Fibroblast of lung (primary cell): ENCODE data around the gene CABP1. TPM values are rescaled to one million over a fixed set of nuclear protein-coding genes. Genes with fewer than 3 reads are reported as not detected.

ENCODE experiments used
- DNase-seq, 2 donors: peaks; one replicate each; pipeline versions ENCODE4 v3.0.0 to v3.0.0-alpha.2; 2010; ENCODE audit warnings: low read depth in 2 of 2
- H2AFZ ChIP-seq: 2 replicates; pipeline ENCODE4 v1.5.1; 2012; ENCODE audit warnings: low read length, control low read depth, inconsistent platforms
- H3K27ac ChIP-seq: 2 replicates; pipeline ENCODE4 v1.5.1; 2011; ENCODE audit warnings: low read length, control low read depth; ENCODE audit not compliant: insufficient read depth
- H3K27me3 ChIP-seq: 2 replicates; pipeline ENCODE4 v1.5.1; 2011; ENCODE audit warnings: mild to moderate bottlenecking, low read length; ENCODE audit not compliant: control insufficient read depth, insufficient read depth
- H3K36me3 ChIP-seq: 2 replicates; pipeline ENCODE4 v1.5.1; 2011; ENCODE audit warnings: low read length; ENCODE audit not compliant: control insufficient read depth, insufficient read depth
- H3K4me1 ChIP-seq: 2 replicates; pipeline ENCODE4 v1.5.1; 2011; ENCODE audit warnings: low read length; ENCODE audit not compliant: control insufficient read depth, insufficient read depth; ENCODE audit errors: extremely low read depth
- H3K4me2 ChIP-seq: 2 replicates; pipeline ENCODE4 v1.5.1; 2011; ENCODE audit warnings: low read length, control low read depth; ENCODE audit not compliant: insufficient read depth; ENCODE audit errors: extremely low read depth
- H3K4me3 ChIP-seq, 4 experiments: fragments of 200-600 bp in 1 of 4; sonication (generic) in 1 of 4; replicated peaks in 1 of 4; 2 replicates each; pipeline ENCODE4 v1.5.1; 2011 to 2016; ENCODE audit warnings: low read length in 4 of 4, low read depth in 3 of 4, mild to moderate bottlenecking in 3 of 4, control low read depth in 2 of 4, inconsistent platforms in 1 of 4, mixed read lengths in 1 of 4; ENCODE audit not compliant: insufficient read depth in 1 of 4; ENCODE audit errors: control extremely low read depth in 1 of 4
- H3K79me2 ChIP-seq: 2 replicates; pipeline ENCODE4 v1.5.1; 2012; ENCODE audit warnings: mild to moderate bottlenecking, low read length, inconsistent platforms; ENCODE audit not compliant: control insufficient read depth, insufficient read depth
- H3K9ac ChIP-seq: 2 replicates; pipeline ENCODE4 v1.5.1; 2011; ENCODE audit warnings: mild to moderate bottlenecking, low read length, control low read depth; ENCODE audit not compliant: insufficient read depth
- H3K9me3 ChIP-seq: 2 replicates; pipeline ENCODE4 v1.5.1; 2012; ENCODE audit warnings: low read depth, low read length; ENCODE audit not compliant: control insufficient read depth, insufficient read depth
- H4K20me1 ChIP-seq: 2 replicates; pipeline ENCODE4 v1.5.1; 2011; ENCODE audit warnings: low read length; ENCODE audit not compliant: control insufficient read depth, insufficient read depth; ENCODE audit errors: extremely low read depth
- CTCF ChIP-seq, 2 donors: IDR thresholded peaks in 1 of 2; conservative IDR thresholded peaks in 1 of 2; 1 replicate in 1 of 2; 2 replicates in 1 of 2; pipeline ENCODE4 v1.5.1; 2011 to 2012; ENCODE audit warnings: low read length in 2 of 2, control low read depth in 1 of 2, inconsistent platforms in 1 of 2, low read depth in 1 of 2, mild to moderate bottlenecking in 1 of 2
- EZH2 ChIP-seq: IDR thresholded peaks from 2 replicates; pipeline ENCODE4 v1.5.1; 2012; ENCODE audit warnings: low read length, control low read depth, mild to moderate bottlenecking; ENCODE audit errors: missing control alignments
- polyA plus RNA-seq, 2 donors: library from polyadenylated mRNA; depleted of rRNA in 1 of 2; stranded (reverse) in 1 of 2; unstranded in 1 of 2; fragments of >200 nt; gene quantifications; 2 replicates each; pipeline ENCODE4 v1.2.1, GENCODE V29; 2011 to 2012; ENCODE audit warnings: missing spikeins in 1 of 2
- total RNA-seq: library from RNA; depleted of rRNA; stranded (reverse); fragments of >200 nt; gene quantifications from 2 replicates; pipeline ENCODE4 v1.2.1, GENCODE V29; 2014

CABP1 gene
- total and polyA plus RNA-seq, 2 donors (not counting 1 experiment from before 2014, with no cell fraction given) = 0.36 TPM; not detected in 1

GRCh38 chr12:120674097-120674636 lies 33.7 kb downstream of the CABP1 start:
- no peak overlapping the region for H3K4me3 ChIP-seq
- no peaks in the 10 kb centered on the region for H3K36me3 ChIP-seq
- no peaks in the 10 kb centered on the region for H3K79me2 ChIP-seq
- no peak overlapping the region for H2AFZ ChIP-seq
- TF ChIP-seq EZH2 = no peak
- no peak for TF ChIP-seq CTCF (conservative IDR thresholded peaks at IDR 0.05 in 1 of 2, IDR thresholded peaks at IDR 0.05 in 1 of 2; ENCODE audit: low read depth in 1 of 2, low read length in 2 of 2)
- H3K9me3 ChIP-seq = no peaks in the 10 kb centered on the region
- H3K27ac ChIP-seq = no peak overlapping the region
- no peak overlapping the region for H3K4me2 ChIP-seq
- H4K20me1 ChIP-seq = no peaks in the 10 kb centered on the region
- H3K27me3 ChIP-seq = peaks cover 4% of the 10 kb centered on the region
- H3K4me1 ChIP-seq = no peaks in the 10 kb centered on the region
- H3K9ac ChIP-seq = no peak overlapping the region
- no peak for DNase-seq

- no peak overlapping the region for H3K4me2 ChIP-seq
- H3K9ac ChIP-seq = no peak overlapping the region
- H3K4me3 ChIP-seq = no peak overlapping the region
- no peaks in the 10 kb centered on the region for H3K36me3 ChIP-seq
- H2AFZ ChIP-seq = no peak overlapping the region
- peak in 1 of 2 donors; percentile 13 for DNase-seq
- H3K4me1 ChIP-seq = no peaks in the 10 kb centered on the region
- H3K27ac ChIP-seq = no peak overlapping the region
- no peaks in the 10 kb centered on the region for H3K79me2 ChIP-seq
- H4K20me1 ChIP-seq = no peaks in the 10 kb centered on the region
- no peaks in the 10 kb centered on the region for H3K27me3 ChIP-seq
- H3K9me3 ChIP-seq = no peaks in the 10 kb centered on the region
- TF ChIP-seq EZH2 = no peak
- no peak for TF ChIP-seq CTCF (conservative IDR thresholded peaks at IDR 0.05 in 1 of 2, IDR thresholded peaks at IDR 0.05 in 1 of 2; ENCODE audit: low read depth in 1 of 2, low read length in 2 of 2)
These were observed 37.5 kb downstream of the CABP1 start for GRCh38 chr12:120677765-120678473.

GRCh38 chr12:120678572-120678971 lies 38.1 kb downstream of the CABP1 start:
- no peak overlapping the region for H3K9ac ChIP-seq
- no peaks in the 10 kb centered on the region for H3K79me2 ChIP-seq
- H2AFZ ChIP-seq = no peak overlapping the region
- no peak overlapping the region for H3K4me3 ChIP-seq
- no peak overlapping the region for H3K27ac ChIP-seq
- H3K36me3 ChIP-seq = no peaks in the 10 kb centered on the region
- no peak for DNase-seq
- TF ChIP-seq CTCF (conservative IDR thresholded peaks at IDR 0.05 in 1 of 2, IDR thresholded peaks at IDR 0.05 in 1 of 2; ENCODE audit: low read depth in 1 of 2, low read length in 2 of 2) (no peak), EZH2 (no peak)
- H3K4me1 ChIP-seq = no peaks in the 10 kb centered on the region
- no peaks in the 10 kb centered on the region for H3K27me3 ChIP-seq
- H4K20me1 ChIP-seq = no peaks in the 10 kb centered on the region
- no peak overlapping the region for H3K4me2 ChIP-seq
- H3K9me3 ChIP-seq = no peaks in the 10 kb centered on the region
